H9 (cell line): ENCODE results near the gene CHN2. TPM values are rescaled to one million over a fixed set of nuclear protein-coding genes. Genes with fewer than 3 reads are reported as not detected.

Source experiments
- DNase-seq: peaks from one replicate; pipeline ENCODE4 v3.0.0-alpha.2; 2017
- H2AFZ ChIP-seq: one replicate; pipeline ENCODE4 v1.6.1; 2013; ENCODE audit warnings: mild to moderate bottlenecking, low read length, control low read depth, moderate library complexity
- H2AK5ac ChIP-seq: 2 replicates; pipeline ENCODE4 v1.6.1; 2013; ENCODE audit warnings: low read length, control low read depth, mixed read lengths; ENCODE audit not compliant: insufficient read length
- H2BK120ac ChIP-seq: one replicate; pipeline ENCODE4 v1.6.1; 2013; ENCODE audit warnings: low read depth, mild to moderate bottlenecking, low read length, control low read depth, inconsistent platforms; ENCODE audit not compliant: poor library complexity, severe bottlenecking
- H2BK12ac ChIP-seq: 2 replicates; pipeline ENCODE4 v1.6.1; 2013; ENCODE audit warnings: low read length, control low read depth, mixed read lengths, low read depth; ENCODE audit not compliant: insufficient read length
- H2BK15ac ChIP-seq: 2 replicates; pipeline ENCODE4 v1.6.1; 2013; ENCODE audit warnings: low read depth, low read length, control low read depth
- H2BK20ac ChIP-seq: one replicate; pipeline ENCODE4 v1.6.1; 2013; ENCODE audit warnings: low read depth, mild to moderate bottlenecking, low read length, control low read depth, inconsistent platforms; ENCODE audit not compliant: poor library complexity, severe bottlenecking
- H2BK5ac ChIP-seq: 2 replicates; pipeline ENCODE4 v1.6.1; 2013; ENCODE audit warnings: low read length, control low read depth, mixed read lengths; ENCODE audit not compliant: insufficient read length
- H3K14ac ChIP-seq: 2 replicates; pipeline ENCODE4 v1.6.1; 2013; ENCODE audit warnings: low read length, control low read depth; ENCODE audit not compliant: insufficient read depth
- H3K18ac ChIP-seq: 2 replicates; pipeline ENCODE4 v1.6.1; 2013; ENCODE audit warnings: low read depth, mild to moderate bottlenecking, mixed read lengths, low read length, control low read depth; ENCODE audit not compliant: insufficient read length
- H3K23ac ChIP-seq: 2 replicates; pipeline ENCODE4 v1.6.1; 2013; ENCODE audit warnings: low read length, control low read depth, mixed read lengths, low read depth; ENCODE audit not compliant: insufficient read length
- H3K23me2 ChIP-seq: 2 replicates; pipeline ENCODE4 v1.6.1; 2013; ENCODE audit warnings: low read depth, mild to moderate bottlenecking, mixed read lengths, low read length, control low read depth; ENCODE audit not compliant: insufficient read length, poor library complexity, severe bottlenecking
- H3K27ac ChIP-seq: 2 replicates; pipeline ENCODE4 v1.5.1; 2013; ENCODE audit warnings: low read length, control low read depth, mixed read lengths, low read depth; ENCODE audit not compliant: insufficient read length
- H3K27me3 ChIP-seq: 2 replicates; pipeline ENCODE4 v1.6.1; 2013; ENCODE audit warnings: low read length, control low read depth, inconsistent platforms; ENCODE audit not compliant: insufficient read depth
- H3K4ac ChIP-seq: 2 replicates; pipeline ENCODE4 v1.6.1; 2013; ENCODE audit warnings: low read depth, mild to moderate bottlenecking, control low read depth, inconsistent platforms, low read length, moderate library complexity
- H3K4me1 ChIP-seq: 2 replicates; pipeline ENCODE4 v1.6.1; 2013; ENCODE audit warnings: low read length, control low read depth, inconsistent platforms; ENCODE audit not compliant: insufficient read depth
- H3K4me2 ChIP-seq: 2 replicates; pipeline ENCODE4 v1.6.1; 2013; ENCODE audit warnings: low read length, control low read depth, mixed read lengths; ENCODE audit not compliant: insufficient read length, insufficient read depth
- H3K56ac ChIP-seq: 2 replicates; pipeline ENCODE4 v1.6.1; 2013; ENCODE audit warnings: low read depth, mild to moderate bottlenecking, mixed read lengths, low read length, control low read depth; ENCODE audit not compliant: insufficient read length
- H3K79me1 ChIP-seq: 2 replicates; pipeline ENCODE4 v1.6.1; 2013; ENCODE audit warnings: low read depth, mild to moderate bottlenecking, moderate library complexity, low read length, control low read depth, inconsistent platforms; ENCODE audit not compliant: insufficient read depth, poor library complexity, severe bottlenecking
- H3K79me2 ChIP-seq: 2 replicates; pipeline ENCODE4 v1.6.1; 2013; ENCODE audit warnings: low read length, control low read depth, inconsistent platforms; ENCODE audit not compliant: insufficient read depth
- H3K9ac ChIP-seq: 2 replicates; pipeline ENCODE4 v1.6.1; 2013; ENCODE audit warnings: low read length, control low read depth, mixed read lengths; ENCODE audit not compliant: insufficient read length; ENCODE audit errors: extremely low read depth
- H3K9me3 ChIP-seq: one replicate; pipeline ENCODE4 v1.6.1; 2013; ENCODE audit warnings: low read depth, low read length, inconsistent platforms; ENCODE audit not compliant: control insufficient read depth
- H3T11ph ChIP-seq: one replicate; pipeline ENCODE4 v1.6.1; 2013; ENCODE audit warnings: mild to moderate bottlenecking, low read length, control low read depth, inconsistent platforms
- H4K20me1 ChIP-seq: one replicate; pipeline ENCODE4 v1.6.1; 2013; ENCODE audit not compliant: control insufficient read depth, insufficient read length, insufficient read depth
- H4K5ac ChIP-seq: 2 replicates; pipeline ENCODE4 v1.6.1; 2013; ENCODE audit warnings: low read depth, mild to moderate bottlenecking, mixed read lengths, low read length, control low read depth; ENCODE audit not compliant: insufficient read length
- H4K8ac ChIP-seq: replicated peaks from 2 replicates; pipeline ENCODE4 v1.6.1; 2013; ENCODE audit warnings: low read length, control low read depth, mixed read lengths, low read depth; ENCODE audit not compliant: insufficient read length
- H4K91ac ChIP-seq: 2 replicates; pipeline ENCODE4 v1.6.1; 2013; ENCODE audit warnings: low read depth, mild to moderate bottlenecking, moderate library complexity, mixed read lengths, low read length, control low read depth; ENCODE audit not compliant: insufficient read length
- H3K27ac Mint-ChIP-seq, 3 experiments: 2 replicates in 2 of 3; 3 replicates in 1 of 3; pipeline ENCODE4 v1.8.0; 2020 to 2021; ENCODE audit warnings: mixed read lengths in 3 of 3, mild to moderate bottlenecking in 1 of 3, moderate library complexity in 1 of 3
- H3K27me3 Mint-ChIP-seq: 2 replicates; pipeline ENCODE4 v1.8.0; 2021; ENCODE audit warnings: low read depth, mild to moderate bottlenecking, moderate library complexity, mixed read lengths
- H3K36me3 Mint-ChIP-seq, 3 experiments: 2 replicates in 2 of 3; 3 replicates in 1 of 3; pipeline ENCODE4 v1.8.0; 2020 to 2021; ENCODE audit warnings: low read depth in 3 of 3, mixed read lengths in 3 of 3; ENCODE audit not compliant: insufficient read depth in 1 of 3
- H3K4me1 Mint-ChIP-seq, 2 experiments: 2 replicates each; pipeline ENCODE4 v1.8.0; 2020; ENCODE audit warnings: mixed read lengths in 2 of 2
- H3K4me3 Mint-ChIP-seq, 2 experiments: 2 replicates in 1 of 2; 3 replicates in 1 of 2; pipeline ENCODE4 v1.8.0; 2020 to 2021; ENCODE audit warnings: mild to moderate bottlenecking in 2 of 2, mixed read lengths in 2 of 2, moderate library complexity in 1 of 2
- H3K9me3 Mint-ChIP-seq, 2 experiments: 2 replicates in 1 of 2; 3 replicates in 1 of 2; pipeline ENCODE4 v1.8.0; 2020; ENCODE audit warnings: mild to moderate bottlenecking in 2 of 2, mixed read lengths in 2 of 2, moderate library complexity in 1 of 2
- CTCF ChIP-seq: fragments of 200-600 bp; sonication (generic); conservative IDR thresholded peaks from 3 replicates; pipeline ENCODE4 v1.8.0; 2021; ENCODE audit warnings: antibody characterized with exemption, mild to moderate bottlenecking
- WGBS: extraction: QIAGEN DNeasy Blood & Tissue Kit; methylation state at CpG from one replicate; pipeline ENCODE4 v1.1.7; 2013; ENCODE audit warnings: missing lambda C conversion rate, low lambda C conversion rate, mixed read lengths; ENCODE audit not compliant: insufficient read length; ENCODE audit errors: extremely low coverage; 5-methylcytosine and 5-hydroxymethylcytosine counted together
- total RNA-seq: library from RNA; stranded (reverse); gene quantifications from 2 replicates; pipeline ENCODE4 v1.2.1, GENCODE V29; 2021

Gene CHN2
- total RNA-seq, 1 experiment from 2014 or later, result 3.3 TPM

GRCh38 chr7:29265208-29265923, 70.8 kb downstream of the CHN2 start:
- no peak overlapping the region for H4K8ac ChIP-seq
- Mint-ChIP-seq H3K36me3 (peaks cover 15 to 28% (median 16%) of the 10 kb centered on the region in 3 experiments; a peak in 6 of 7 replicates), H3K27ac (peak overlapping the region in 1 of 3 experiments; percentile 26; a peak in 1 of 7 replicates), H3K9me3 (peaks cover 20 to 22% of the 10 kb centered on the region in 2 experiments), H3K4me3 (no peak overlapping the region), H3K27me3 (peaks cover 4% of the 10 kb centered on the region; the same call in 1 of the 2 replicates), H3K4me1 (peaks cover 14 to 15% of the 10 kb centered on the region in 2 experiments)
- no peak overlapping the region for H2BK20ac ChIP-seq
- H3K79me2 ChIP-seq, result no peaks in the 10 kb centered on the region
- H3K23ac ChIP-seq, result no peak overlapping the region
- H3K23me2 ChIP-seq, result no peaks in the 10 kb centered on the region
- no peak overlapping the region for H2AK5ac ChIP-seq
- no peak overlapping the region for H3K27ac ChIP-seq
- H3K4ac ChIP-seq, result no peak overlapping the region
- H2BK120ac ChIP-seq, result no peak overlapping the region
- no peak overlapping the region for H2BK12ac ChIP-seq
- H3K9me3 ChIP-seq, result no peaks in the 10 kb centered on the region
- no peak overlapping the region for H2BK15ac ChIP-seq
- WGBS, result no CpG with 5 or more reads among the region's 6 CpGs
- no peak overlapping the region for H3K18ac ChIP-seq
- no peaks in the 10 kb centered on the region for H3K79me1 ChIP-seq
- H4K91ac ChIP-seq, result no peak overlapping the region
- H3K56ac ChIP-seq, result no peak overlapping the region
- no peaks in the 10 kb centered on the region for H3K27me3 ChIP-seq
- no peak for DNase-seq
- no peak overlapping the region for H3K9ac ChIP-seq
- H2AFZ ChIP-seq, result no peak overlapping the region
- H3K14ac ChIP-seq, result no peak overlapping the region
- H3T11ph ChIP-seq, result no peak overlapping the region
- H2BK5ac ChIP-seq, result no peak overlapping the region
- TF ChIP-seq CTCF, result no peak
- H3K4me1 ChIP-seq, result peaks cover 2% of the 10 kb centered on the region; the same call in 1 of the 2 replicates
- H4K5ac ChIP-seq, result no peak overlapping the region
- H4K20me1 ChIP-seq, result no peaks in the 10 kb centered on the region
- H3K4me2 ChIP-seq, result no peak overlapping the region
